ENCODE measurements around the gene ZFYVE9.
"Not testable (repeated sequence)": the region's sequence is repeated elsewhere in the genome, so short reads cannot be mapped to it uniquely, and the experiment has no call there.

The ZFYVE9 gene

GRCh38 chr1:52191395-52191965, 49.6 kb downstream of the ZFYVE9 start:
- DNase-seq (ENCODE audit: low read depth in 2 of 2) = no peak

- no peak for DNase-seq (ENCODE audit: low read depth in 2 of 2)
These were observed 50.1 kb downstream of the ZFYVE9 start for GRCh38 chr1:52192024-52192423.

GRCh38 chr1:52192436-52192835, 50.5 kb downstream of the ZFYVE9 start:
- no peak for DNase-seq (ENCODE audit: low read depth in 2 of 2)

GRCh38 chr1:52193985-52194384, 52.1 kb downstream of the ZFYVE9 start:
- no peak for DNase-seq (ENCODE audit: low read depth in 2 of 2)

GRCh38 chr1:52195161-52195560, 53.3 kb downstream of the ZFYVE9 start:
- no peak for DNase-seq (ENCODE audit: low read depth in 2 of 2)

- DNase-seq (ENCODE audit: low read depth in 2 of 2) = no peak
These were observed 62.2 kb downstream of the ZFYVE9 start for GRCh38 chr1:52203935-52204625.

DNA sequence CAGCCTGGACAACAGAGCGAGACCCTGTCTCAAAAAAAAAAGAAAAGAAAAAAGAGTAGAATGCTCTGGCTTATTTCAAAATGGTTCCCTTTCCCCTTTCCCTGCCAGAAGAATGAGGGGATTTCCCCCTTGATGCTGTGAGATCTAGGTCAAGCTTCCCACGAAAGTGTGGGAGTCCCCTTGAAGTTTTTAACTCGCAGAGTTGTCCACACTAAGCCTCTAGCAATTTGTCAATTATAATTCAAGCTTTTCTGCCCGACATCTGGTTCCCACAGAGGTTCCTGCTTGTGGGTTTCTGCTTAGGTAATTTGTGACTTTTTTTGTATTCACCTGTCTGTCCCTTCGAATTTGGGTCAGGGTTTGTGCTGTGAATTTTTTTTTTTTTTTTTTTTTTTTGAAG, 62.8 kb downstream of the ZFYVE9 start:
- no peak for DNase-seq (ENCODE audit: low read depth in 2 of 2)

DNA sequence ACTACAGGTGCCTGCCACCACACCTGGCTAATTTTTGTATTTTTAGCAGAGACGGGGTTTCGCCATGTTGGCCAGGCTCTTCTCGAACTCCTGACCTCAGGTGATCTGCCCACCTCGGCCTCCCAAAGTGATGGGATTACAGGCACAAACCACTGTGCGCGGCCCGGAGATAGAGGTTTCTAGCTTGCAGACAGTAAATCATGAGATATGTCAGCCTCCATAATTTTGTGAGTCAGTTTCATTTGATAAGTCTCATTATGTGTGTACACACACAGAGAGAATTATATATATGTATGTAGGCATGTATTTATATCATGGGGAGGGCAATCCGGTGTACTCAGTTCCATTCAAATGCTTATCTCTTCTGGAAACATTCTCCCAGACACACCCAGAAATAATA, 64.8 kb downstream of the ZFYVE9 start:
- not testable (repeated sequence) for DNase-seq (ENCODE audit: low read depth in 2 of 2)

DNA sequence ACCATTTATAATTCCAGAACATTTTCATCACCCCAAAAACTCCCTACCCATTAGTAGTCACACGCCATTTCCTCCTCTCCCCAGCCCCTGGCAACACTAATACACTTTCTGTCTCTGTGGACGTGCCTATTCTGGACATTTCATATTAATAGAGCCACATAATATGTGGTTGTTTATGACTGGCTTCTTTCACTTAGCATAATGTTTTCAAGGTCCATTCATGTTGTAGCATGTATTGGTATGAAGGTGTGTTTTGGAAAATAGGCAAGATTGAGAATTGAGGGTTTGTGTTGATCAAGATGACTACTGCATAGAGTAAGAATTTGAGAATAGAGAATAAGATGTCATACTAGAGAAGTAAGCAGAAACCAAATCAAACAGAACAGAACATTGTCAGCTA, 67.5 kb downstream of the ZFYVE9 start:
- no peak for DNase-seq (ENCODE audit: low read depth in 2 of 2)

DNA sequence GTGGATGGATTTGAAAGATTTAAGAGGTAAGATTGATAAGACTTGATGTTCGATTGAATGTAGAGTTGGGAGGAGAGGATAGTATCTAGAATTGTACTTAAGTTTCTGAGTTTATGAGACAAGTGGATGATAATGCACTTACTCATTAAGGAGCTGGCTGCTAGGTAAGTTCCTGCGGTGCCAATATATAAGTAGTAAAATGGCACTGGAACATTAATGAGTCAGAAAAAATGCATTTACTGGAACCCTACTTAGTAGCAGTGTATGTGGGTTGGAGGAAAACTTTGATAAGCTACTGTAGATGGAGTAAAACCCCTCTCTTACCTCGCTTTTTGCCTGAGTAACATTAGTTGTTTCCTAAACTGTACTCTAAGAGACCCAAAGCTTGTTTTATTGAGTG, 68.2 kb downstream of the ZFYVE9 start:
- no peak for DNase-seq (ENCODE audit: low read depth in 2 of 2)

DNA sequence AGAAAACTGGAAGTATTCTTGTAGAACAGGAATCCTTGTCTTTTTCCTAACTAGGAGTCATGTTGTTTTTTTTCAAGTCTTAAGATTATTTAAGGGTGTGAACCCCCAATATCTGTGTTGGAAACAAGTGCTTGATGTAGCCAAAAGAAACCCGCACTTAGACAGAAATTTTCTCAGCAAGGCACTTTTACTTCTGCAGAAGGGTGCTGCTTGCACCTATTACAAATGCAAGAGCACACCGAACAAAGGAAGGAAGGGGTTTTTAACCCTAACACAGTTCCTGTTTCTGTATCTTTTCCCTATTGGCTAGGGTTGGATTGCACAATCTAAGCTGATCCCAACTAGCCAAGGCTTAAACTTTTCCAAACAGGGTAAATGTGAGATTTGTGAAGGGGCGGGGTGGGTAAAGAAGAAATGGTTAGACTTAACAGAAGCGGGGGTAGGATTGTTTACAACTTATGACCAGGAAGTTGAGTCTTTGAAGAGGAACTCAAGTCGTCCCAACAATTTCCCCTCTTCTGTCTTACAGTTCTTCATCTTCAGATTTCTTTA, 75.1 kb downstream of the ZFYVE9 start:
- no peak for DNase-seq (ENCODE audit: low read depth in 2 of 2)

- no peak for DNase-seq (ENCODE audit: low read depth in 2 of 2)
These were observed 83.3 kb downstream of the ZFYVE9 start for GRCh38 chr1:52225174-52225573.

DNA sequence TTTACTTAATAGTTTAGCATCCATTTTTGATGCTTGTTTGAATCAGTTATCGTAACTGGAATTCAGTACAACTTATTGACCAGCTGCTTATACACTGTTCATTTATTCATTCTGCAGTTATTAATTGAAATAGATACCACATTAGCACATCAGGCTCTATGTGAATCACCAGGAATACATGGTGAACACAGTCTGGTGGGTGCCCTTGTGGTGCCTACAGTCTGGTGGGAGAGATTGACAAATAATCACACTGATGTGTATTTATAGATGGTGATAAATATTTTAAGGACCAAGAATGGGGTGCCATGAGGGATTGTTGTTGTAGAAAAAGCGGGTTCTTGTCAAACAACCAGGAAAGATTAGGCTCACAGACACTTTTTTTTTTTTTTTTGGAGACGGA, 87.6 kb downstream of the ZFYVE9 start:
- DNase-seq (ENCODE audit: low read depth in 2 of 2) = no peak

DNA sequence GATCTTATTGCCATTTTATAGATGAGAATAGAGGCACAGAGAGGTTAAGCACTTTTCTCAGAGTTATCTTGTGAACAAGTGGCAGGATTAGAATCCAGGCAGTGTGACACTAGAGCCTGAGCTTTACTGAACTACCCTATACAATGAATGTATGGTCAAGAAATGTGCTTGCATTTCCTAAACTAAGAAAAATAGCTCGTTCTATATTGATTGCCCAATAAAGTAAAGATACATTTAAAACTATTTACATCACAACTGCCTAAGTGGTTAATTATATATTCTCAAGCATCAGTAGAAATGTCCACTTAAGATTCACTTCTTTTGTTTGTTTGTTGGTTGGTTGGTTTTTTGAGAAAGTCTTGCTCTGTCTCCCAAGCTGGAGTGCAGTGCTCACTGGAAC, 91.6 kb downstream of the ZFYVE9 start:
- no peak for DNase-seq (ENCODE audit: low read depth in 2 of 2)

DNA sequence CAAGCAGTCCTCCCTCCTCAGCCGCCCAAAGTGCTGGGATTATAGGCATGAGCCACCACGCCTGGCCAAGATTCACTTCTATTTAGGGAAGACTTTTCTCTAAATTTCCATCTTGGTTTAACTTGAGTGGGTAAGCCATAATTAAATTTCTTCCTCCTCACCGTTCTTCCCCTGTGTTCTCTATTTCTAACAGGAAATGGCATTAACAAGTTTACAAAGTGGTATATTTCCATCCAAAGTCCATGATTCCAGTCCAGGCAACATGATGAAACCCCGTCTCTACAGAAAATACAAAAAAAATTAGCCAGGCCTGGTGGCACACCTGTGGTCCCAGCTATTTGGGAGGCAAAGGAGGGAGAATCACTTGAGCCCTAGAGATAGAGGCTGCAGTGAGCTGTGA, 92.1 kb downstream of the ZFYVE9 start:
- DNase-seq (ENCODE audit: low read depth in 2 of 2) = no peak

DNA sequence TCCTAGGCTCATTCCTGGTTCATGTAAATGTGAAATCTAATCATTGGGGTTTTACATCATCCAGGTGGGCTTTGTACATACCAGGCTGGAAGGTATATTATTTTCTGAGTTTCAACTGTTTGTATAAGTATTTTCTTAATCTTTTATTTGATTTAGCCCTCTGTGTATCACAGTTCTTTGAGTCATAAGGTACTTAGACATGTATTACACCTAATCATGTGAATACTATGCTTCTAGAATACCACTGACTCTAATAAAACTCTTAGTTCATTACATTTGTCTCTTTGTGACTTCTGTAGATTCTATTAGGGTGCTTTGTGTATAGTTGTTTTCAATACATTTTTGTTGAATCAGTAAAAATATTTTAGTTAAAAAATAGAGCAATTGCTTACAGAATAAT, 92.8 kb downstream of the ZFYVE9 start:
- DNase-seq (ENCODE audit: low read depth in 2 of 2) = no peak

DNA sequence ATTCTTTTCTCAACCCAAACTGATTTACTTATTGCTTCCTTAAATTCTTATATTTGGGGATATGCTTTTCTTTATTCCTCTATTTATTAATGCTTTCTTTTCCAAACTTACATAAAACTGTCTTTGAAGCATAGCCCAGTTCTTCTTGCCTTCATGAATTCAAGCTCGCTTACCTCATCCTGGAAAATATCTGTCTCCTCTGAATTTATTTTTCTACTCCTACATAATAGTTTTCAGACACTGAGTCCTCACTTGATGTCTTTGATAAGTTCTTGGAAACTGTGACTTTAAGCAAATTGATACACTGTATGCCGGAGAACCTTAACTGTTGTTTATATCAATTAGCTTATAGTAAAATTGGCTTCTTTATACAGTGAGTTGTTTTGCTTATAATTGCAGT, 93.8 kb downstream of the ZFYVE9 start:
- DNase-seq (ENCODE audit: low read depth in 2 of 2) = no peak

DNA sequence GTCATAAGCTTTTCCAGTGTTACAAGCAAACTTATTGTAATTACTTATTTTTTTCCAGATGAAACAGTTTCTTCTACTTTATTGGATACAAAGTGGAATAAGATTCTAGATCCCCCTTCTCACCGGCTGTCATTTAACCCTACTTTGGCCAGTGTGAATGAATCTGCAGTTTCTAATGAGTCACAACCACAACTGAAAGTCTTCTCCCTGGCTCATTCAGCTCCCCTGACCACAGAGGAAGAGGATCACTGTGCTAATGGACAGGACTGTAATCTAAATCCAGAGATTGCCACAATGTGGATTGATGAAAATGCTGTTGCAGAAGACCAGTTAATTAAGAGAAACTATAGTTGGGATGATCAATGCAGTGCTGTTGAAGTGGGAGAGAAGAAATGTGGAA, 95.5 kb downstream of the ZFYVE9 start:
- DNase-seq (ENCODE audit: low read depth in 2 of 2) = no peak

- DNase-seq (ENCODE audit: low read depth in 2 of 2) = no peak
These were observed 96.6 kb downstream of the ZFYVE9 start for GRCh38 chr1:52238474-52238873.

DNA sequence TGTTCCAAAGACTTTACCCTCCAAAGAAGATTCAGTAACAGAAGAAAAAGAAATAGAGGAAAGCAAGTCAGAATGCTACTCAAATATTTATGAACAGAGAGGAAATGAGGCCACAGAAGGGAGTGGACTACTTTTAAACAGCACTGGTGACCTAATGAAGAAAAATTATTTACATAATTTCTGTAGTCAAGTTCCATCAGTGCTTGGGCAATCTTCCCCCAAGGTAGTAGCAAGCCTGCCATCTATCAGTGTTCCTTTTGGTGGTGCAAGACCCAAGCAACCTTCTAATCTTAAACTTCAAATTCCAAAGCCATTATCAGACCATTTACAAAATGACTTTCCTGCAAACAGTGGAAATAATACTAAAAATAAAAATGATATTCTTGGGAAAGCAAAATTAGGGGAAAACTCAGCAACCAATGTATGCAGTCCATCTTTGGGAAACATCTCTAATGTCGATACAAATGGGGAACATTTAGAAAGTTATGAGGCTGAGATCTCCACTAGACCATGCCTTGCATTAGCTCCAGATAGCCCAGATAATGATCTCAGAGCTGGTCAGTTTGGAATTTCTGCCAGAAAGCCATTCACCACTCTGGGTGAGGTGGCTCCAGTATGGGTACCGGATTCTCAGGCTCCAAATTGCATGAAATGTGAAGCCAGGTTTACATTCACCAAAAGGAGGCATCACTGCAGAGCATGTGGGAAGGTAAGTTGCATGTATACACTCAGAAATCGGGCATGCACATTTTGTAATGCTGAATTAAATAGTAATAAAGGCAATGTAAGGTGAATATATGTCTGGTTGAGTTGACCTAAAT, 97.2 kb downstream of the ZFYVE9 start:
- DNase-seq (ENCODE audit: low read depth in 2 of 2) = no peak

DNA sequence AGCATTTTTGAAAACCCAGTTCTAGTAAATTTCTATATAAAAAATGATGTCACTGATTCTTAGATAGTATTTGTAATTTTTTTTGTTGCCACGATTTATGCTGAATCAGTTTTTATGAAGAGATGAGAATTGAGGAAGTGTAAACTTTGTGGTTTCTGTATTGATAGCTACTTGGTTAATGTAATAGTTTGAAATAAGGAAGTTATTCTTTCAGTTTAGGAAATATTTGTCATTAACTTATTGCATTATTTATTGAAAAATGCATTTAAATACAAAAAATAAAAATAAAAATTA, 97.8 kb downstream of the ZFYVE9 start:
- no peak for DNase-seq (ENCODE audit: low read depth in 2 of 2)

- no peak for DNase-seq (ENCODE audit: low read depth in 2 of 2)
These were observed 98.8 kb downstream of the ZFYVE9 start for GRCh38 chr1:52240592-52241210.

All from stimulated activated CD8-positive, alpha-beta memory T cell treated with anti-CD3 and anti-CD28 coated beads, Interleukin-2, amount 100 ng/mL, for 48 hours (primary cell).